Measurements from ENCODE around the gene HTD2. TPM values are rescaled to one million over a fixed set of nuclear protein-coding genes. Genes with fewer than 3 reads are reported as not detected.
"Not testable (repeated sequence)": the region's sequence is repeated elsewhere in the genome, so short reads cannot be mapped to it uniquely, and the experiment has no call there.

The HTD2 gene
- total and polyA plus RNA-seq, 2 donors (not counting 3 experiments of a cell fraction or from before 2014, with no cell fraction given): 8.2 to 10.3 TPM

DNA sequence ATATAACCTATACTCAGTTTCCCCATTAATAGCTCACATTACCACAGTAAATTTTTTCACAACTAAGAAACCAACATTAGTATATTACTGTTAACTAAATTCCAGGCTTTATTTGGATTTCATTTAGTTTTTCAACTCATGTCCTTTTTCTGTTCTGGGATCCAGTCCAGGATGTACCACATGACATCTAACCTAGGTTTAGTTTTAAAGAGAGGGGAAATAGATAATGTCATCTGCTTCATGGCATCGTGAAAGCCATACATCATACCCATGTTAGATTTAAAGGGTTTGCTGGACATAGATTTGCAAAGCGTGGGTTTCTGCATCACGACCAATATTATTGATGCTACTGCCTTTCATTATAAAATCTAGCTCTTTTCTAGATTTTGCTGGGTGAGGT is 33.4 kb upstream of the HTD2 start:
- Histone ChIP-seq H3K9me1 (replicated peaks; ENCODE audit: control insufficient read depth, extremely low read depth, insufficient read depth, low read length) (no peaks in the 10 kb centered on the region), H3K27me3 (ENCODE audit: control insufficient read depth in 2 of 2, insufficient read depth in 2 of 2, low read length in 2 of 2) (no peaks in the 10 kb centered on the region), H3K4me1 (ENCODE audit: control insufficient read depth, extremely low read depth, insufficient read depth, low read length) (peaks cover 19% of the 10 kb centered on the region), H3K4me2 (ENCODE audit: insufficient read depth, low read length) (no peak overlapping the region), H3K4me3 (replicated peaks in 1 of 3; ENCODE audit: insufficient read depth in 1 of 3, low read depth in 1 of 3, low read length in 3 of 3) (no peak overlapping the region), H4K20me1 (replicated peaks; ENCODE audit: control insufficient read depth, extremely low read depth, insufficient read depth, low read length) (no peaks in the 10 kb centered on the region), H3K9ac (replicated peaks; ENCODE audit: extremely low read depth, insufficient read depth, low read length) (no peak overlapping the region), H3K27ac (ENCODE audit: insufficient read depth, low read depth, low read length) (peak overlapping the region; percentile 55), H3K36me3 (ENCODE audit: control insufficient read depth in 2 of 2, extremely low read depth in 1 of 2, insufficient read depth in 2 of 2, low read length in 2 of 2) (peaks cover 0 to 3% of the 10 kb centered on the region in 2 experiments), H3K9me3 (replicated peaks; ENCODE audit: control insufficient read depth, insufficient read depth, low read length) (no peaks in the 10 kb centered on the region), H2AFZ (ENCODE audit: low read depth, low read length) (no peak overlapping the region), H3K79me2 (ENCODE audit: control insufficient read depth, insufficient read depth, low read length) (no peaks in the 10 kb centered on the region)
- FAIRE-seq: no peak
- intact Hi-C loops (cut with micrococcal nuclease) (loop anchor here (2.0 kb wide), 1 partner anchor 36 kb away; the partner anchor contains the start of gene ABHD6), dilution Hi-C loops (cut with MboI; ENCODE audit: extremely low pct_ligation_motif_present, low sequenced_read_pairs) (no loop called here)
- TF ChIP-seq POLR2A (IDR thresholded peaks at IDR 0.05; ENCODE audit: low read depth, low read length) (no peak), GATA2 (IDR thresholded peaks at IDR 0.05; ENCODE audit: insufficient read depth, insufficient read length, low read depth, low read length) (no peak), POLR2AphosphoS5 (IDR thresholded peaks at IDR 0.05; ENCODE audit: insufficient read depth, low read depth, low read length) (no peak), EZH2 (IDR thresholded peaks at IDR 0.05; ENCODE audit: borderline replicate concordance, low read depth, low read length, severe bottlenecking) (no peak), MYC (IDR thresholded peaks at IDR 0.05; ENCODE audit: low read depth, low read length) (no peak), JUN (IDR thresholded peaks at IDR 0.05; ENCODE audit: borderline replicate concordance, insufficient read depth, insufficient read length, low read depth) (no peak), FOS (IDR thresholded peaks at IDR 0.05; ENCODE audit: borderline replicate concordance, insufficient read depth, low read length) (no peak)
- TF ChIP-seq, protein P1, sequence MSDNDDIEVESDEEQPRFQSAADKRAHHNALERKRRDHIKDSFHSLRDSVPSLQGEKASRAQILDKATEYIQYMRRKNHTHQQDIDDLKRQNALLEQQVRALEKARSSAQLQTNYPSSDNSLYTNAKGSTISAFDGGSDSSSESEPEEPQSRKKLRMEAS (IDR thresholded peaks at IDR 0.05; ENCODE audit: insufficient read depth, insufficient read length): no peak
- TF ChIP-seq, protein P2, sequence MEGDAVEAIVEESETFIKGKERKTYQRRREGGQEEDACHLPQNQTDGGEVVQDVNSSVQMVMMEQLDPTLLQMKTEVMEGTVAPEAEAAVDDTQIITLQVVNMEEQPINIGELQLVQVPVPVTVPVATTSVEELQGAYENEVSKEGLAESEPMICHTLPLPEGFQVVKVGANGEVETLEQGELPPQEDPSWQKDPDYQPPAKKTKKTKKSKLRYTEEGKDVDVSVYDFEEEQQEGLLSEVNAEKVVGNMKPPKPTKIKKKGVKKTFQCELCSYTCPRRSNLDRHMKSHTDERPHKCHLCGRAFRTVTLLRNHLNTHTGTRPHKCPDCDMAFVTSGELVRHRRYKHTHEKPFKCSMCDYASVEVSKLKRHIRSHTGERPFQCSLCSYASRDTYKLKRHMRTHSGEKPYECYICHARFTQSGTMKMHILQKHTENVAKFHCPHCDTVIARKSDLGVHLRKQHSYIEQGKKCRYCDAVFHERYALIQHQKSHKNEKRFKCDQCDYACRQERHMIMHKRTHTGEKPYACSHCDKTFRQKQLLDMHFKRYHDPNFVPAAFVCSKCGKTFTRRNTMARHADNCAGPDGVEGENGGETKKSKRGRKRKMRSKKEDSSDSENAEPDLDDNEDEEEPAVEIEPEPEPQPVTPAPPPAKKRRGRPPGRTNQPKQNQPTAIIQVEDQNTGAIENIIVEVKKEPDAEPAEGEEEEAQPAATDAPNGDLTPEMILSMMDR (IDR thresholded peaks at IDR 0.05; ENCODE audit: extremely low read depth in 1 of 2, insufficient read depth in 1 of 2, low read depth in 1 of 2, low read length in 2 of 2): no peak
- ChIA-PET POLR2A (no interaction called here), CTCF (interaction anchor here (1.5 to 3.4 kb wide), 6 partner anchors 13 to 85 kb away, joined by 5 to 28 read pairs (median 8); partner anchors contain the start of genes ABHD6, HTD2 and RPP14)
- BruUV-seq (replicated peaks): no TSS peak
- DNase-seq (ENCODE audit: low read depth, low spot score): no peak

DNA sequence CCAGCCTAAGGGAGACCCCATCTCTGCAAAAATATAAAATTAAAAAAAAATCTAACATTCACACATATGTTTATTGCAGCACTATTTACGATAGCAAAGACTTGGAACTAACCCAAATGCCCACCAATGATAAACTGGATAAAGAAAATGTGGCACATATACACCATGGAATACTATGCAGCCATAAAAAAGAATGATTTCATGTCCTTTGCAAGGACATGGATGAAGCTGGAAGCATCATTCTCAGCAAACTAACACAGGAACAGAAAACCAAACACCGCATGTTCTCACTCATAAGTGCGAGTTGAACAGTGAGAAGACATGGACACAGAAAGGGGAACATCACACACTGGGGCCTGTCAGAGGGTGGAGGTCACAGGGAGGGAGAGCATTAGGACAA is 33.0 kb upstream of the HTD2 start:
- CTCF ChIA-PET: interaction anchor here (1.5 to 3.4 kb wide), 5 partner anchors 26 to 85 kb away, joined by 5 to 28 read pairs (median 9); partner anchors contain the start of genes ABHD6, HTD2 and RPP14
- H3K4me2 ChIP-seq (ENCODE audit: insufficient read depth, low read length); FAIRE-seq; H2AFZ ChIP-seq (ENCODE audit: low read depth, low read length); dilution Hi-C loops (cut with MboI; ENCODE audit: extremely low pct_ligation_motif_present, low sequenced_read_pairs); H3K9me1 ChIP-seq (replicated peaks; ENCODE audit: control insufficient read depth, extremely low read depth, insufficient read depth, low read length); H3K9ac ChIP-seq (replicated peaks; ENCODE audit: extremely low read depth, insufficient read depth, low read length); H3K9me3 ChIP-seq (replicated peaks; ENCODE audit: control insufficient read depth, insufficient read depth, low read length); H3K36me3 ChIP-seq (ENCODE audit: control insufficient read depth in 2 of 2, extremely low read depth in 1 of 2, insufficient read depth in 2 of 2, low read length in 2 of 2); POLR2A ChIA-PET; H3K79me2 ChIP-seq (ENCODE audit: control insufficient read depth, insufficient read depth, low read length); H3K27me3 ChIP-seq (ENCODE audit: control insufficient read depth in 2 of 2, insufficient read depth in 2 of 2, low read length in 2 of 2); H3K27ac ChIP-seq (ENCODE audit: insufficient read depth, low read depth, low read length); H4K20me1 ChIP-seq (replicated peaks; ENCODE audit: control insufficient read depth, extremely low read depth, insufficient read depth, low read length); DNase-seq (ENCODE audit: low read depth, low spot score); H3K4me3 ChIP-seq (replicated peaks in 1 of 3; ENCODE audit: insufficient read depth in 1 of 3, low read depth in 1 of 3, low read length in 3 of 3); BruUV-seq (replicated peaks): not testable (repeated sequence)
- H3K4me1 ChIP-seq (ENCODE audit: control insufficient read depth, extremely low read depth, insufficient read depth, low read length): peaks cover 19% of the 10 kb centered on the region
- intact Hi-C loops (cut with micrococcal nuclease): loop anchor here (2.0 kb wide), 1 partner anchor 37 kb away; the partner anchor contains the start of gene ABHD6

All from endothelial cell of umbilical vein (primary cell).